GM12875 (cell line): ENCODE results near the gene ZNF813.
"Not testable (repeated sequence)": the region's sequence is repeated elsewhere in the genome, so short reads cannot be mapped to it uniquely, and the experiment has no call there.

Experiments
- H3K4me3 ChIP-seq: one replicate; pipeline ENCODE4 v1.5.1; 2011; ENCODE audit warnings: low read depth, low read length, control low read depth
- CTCF ChIP-seq: IDR thresholded peaks from 2 replicates; pipeline ENCODE4 v1.5.1; 2011; ENCODE audit warnings: low read depth, mild to moderate bottlenecking, control low read depth, inconsistent platforms, low read length, moderate library complexity, borderline replicate concordance; ENCODE audit not compliant: insufficient read depth

The ZNF813 gene

DNA sequence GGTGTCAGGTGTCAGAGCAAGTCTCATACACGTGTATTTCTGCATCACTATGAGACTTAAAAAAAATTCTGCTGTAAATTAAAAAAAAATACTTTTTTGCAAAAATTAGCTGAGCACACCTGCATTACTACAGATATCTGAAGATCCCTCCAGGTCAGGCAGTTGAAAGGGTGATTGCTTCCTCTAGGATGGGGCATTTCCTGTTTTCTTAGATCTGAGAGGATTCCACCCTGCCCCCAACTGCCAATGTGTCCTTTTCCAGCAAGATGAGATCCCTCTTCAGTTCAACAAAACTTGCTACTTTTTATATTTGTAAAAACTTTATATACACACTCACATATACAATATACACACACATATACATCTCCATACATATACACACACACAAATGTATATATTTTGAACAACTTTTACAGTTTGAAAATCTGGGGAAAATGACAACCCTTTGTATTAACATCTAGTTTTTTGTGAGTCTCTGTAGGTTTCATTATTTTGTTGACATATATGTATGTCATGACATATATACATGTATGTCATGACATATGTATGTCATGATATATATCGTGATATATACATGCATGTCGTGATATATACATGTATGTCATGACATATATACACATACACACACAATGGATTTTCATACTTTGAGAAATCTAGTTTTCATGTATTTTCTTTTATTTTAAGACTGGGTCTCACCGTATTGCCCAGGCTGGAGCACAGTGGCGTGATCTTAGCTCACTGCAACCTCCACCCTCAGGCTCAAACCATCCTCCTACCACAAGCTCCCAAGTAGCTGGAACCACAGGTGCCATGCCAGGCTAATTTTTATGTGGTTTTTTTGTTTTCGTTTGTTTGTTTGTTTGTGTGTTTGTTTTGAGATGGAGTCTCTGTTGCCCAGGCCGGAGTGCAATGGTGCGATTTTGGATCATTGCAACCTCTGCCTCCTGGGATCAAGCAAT, 17.8 kb downstream of the ZNF813 start:
- no peak for TF ChIP-seq CTCF
- H3K4me3 ChIP-seq: no peak overlapping the region

DNA sequence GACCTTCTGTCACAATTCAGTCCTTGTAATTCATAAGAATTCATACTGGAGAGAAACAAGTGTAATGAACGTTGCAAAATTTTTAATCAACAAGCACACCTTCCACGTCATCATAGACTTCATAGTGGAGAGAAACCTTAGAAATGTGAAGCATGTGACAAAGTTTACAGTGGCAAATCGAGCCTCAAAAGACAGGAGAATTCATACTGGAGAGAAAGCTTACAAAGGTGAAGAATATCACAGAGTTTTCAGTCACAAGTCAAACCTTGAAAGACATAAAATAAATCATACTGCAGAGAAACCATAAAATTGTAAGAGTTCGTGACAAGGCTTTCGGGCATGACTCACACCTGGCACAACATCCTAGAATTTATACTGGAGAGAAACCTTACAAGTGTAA, 24.6 kb downstream of the ZNF813 start:
- no peak overlapping the region for H3K4me3 ChIP-seq
- no peak for TF ChIP-seq CTCF

GRCh38 chr19:53497311-53498023, 29.9 kb downstream of the ZNF813 start:
- not testable (repeated sequence) for H3K4me3 ChIP-seq

DNA sequence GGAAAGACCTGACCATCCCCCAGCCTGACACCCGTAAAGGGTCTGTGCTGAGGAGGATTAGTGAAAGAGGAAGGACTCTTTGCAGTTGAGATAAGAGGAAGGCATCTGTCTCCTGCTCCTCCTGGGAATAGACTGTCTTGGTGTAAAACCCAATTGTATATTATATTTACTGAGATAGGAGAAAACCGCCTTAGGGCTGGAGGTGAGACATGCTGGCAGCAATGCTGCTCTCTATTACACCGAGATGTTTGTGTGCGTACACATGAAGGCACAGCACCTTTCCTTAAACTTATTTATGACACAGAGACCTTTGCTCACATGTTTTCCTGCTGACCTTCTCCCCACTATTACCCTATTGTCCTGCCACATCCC, 30.5 kb downstream of the ZNF813 start:
- H3K4me3 ChIP-seq: not testable (repeated sequence)

DNA sequence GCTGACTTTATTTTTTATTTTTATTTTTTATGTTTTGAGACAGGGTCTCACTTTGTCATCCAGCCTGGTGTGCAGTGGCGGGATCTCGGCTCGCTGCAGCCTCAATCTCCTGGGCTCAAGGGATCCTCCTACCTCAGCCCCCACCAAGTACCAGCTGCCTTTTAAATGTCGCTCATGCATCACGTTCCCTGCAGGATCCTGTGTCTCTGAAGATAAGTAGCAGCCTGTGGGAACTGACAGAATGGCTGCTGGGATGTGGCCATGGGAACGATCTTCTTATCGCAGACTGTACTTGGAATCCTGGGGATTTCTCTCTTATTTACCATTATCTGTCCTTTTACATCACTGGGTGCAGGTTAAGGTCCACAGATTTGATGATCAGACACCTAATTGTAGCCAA, 35.6 kb downstream of the ZNF813 start:
- not testable (repeated sequence) for H3K4me3 ChIP-seq

GRCh38 chr19:53503671-53504364, 36.3 kb downstream of the ZNF813 start:
- H3K4me3 ChIP-seq: not testable (repeated sequence)

DNA sequence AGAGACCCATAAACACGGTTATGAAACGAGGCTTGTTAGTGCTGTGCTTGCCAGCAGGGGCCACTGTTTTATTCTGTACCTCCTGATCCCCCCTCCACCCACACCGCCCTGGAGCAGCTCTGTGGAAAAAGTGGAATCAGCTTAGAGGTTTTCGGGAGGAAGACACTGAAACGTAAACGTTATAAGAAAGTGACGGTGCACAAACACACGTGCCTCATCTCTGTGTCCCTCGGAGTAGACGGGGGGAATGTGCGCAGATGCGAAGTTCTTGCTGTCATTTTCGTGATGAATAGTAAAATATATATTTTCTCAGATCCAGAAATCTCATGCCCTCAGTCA, 36.8 kb downstream of the ZNF813 start:
- not testable (repeated sequence) for H3K4me3 ChIP-seq

GRCh38 chr19:53504885-53505284, 37.4 kb downstream of the ZNF813 start:
- TF ChIP-seq CTCF: no peak
- no peak overlapping the region for H3K4me3 ChIP-seq

GRCh38 chr19:53506728-53507127, 39.2 kb downstream of the ZNF813 start:
- TF ChIP-seq CTCF: no peak

More at GRCh38 chr19:53506728-53507127, 39.2 kb downstream of the ZNF813 start:
- no peak overlapping the region for H3K4me3 ChIP-seq
